ENCODE results near the gene PPP6R2.

GRCh38 chr22:50298937-50299784, 44.0 kb upstream of the PPP6R2 start:
- TF ChIP-seq CTCF (IDR thresholded peaks at IDR 0.05) (no peak), TP53 (CRISPR knock-in tag; IDR thresholded peaks at IDR 0.05) (no peak), ZNF263 (CRISPR knock-in tag; IDR thresholded peaks at IDR 0.05; ENCODE audit: low read depth) (no peak), TCF7 (CRISPR knock-in tag; IDR thresholded peaks at IDR 0.05; ENCODE audit: low read depth) (no peak), MLX (CRISPR knock-in tag; IDR thresholded peaks at IDR 0.05) (no peak), MAX (CRISPR knock-in tag; IDR thresholded peaks at IDR 0.05) (no peak), USF2 (CRISPR knock-in tag; IDR thresholded peaks at IDR 0.05) (no peak), HMGXB4 (CRISPR knock-in tag; IDR thresholded peaks at IDR 0.05) (no peak), ETV6 (CRISPR knock-in tag; IDR thresholded peaks at IDR 0.05) (no peak), PREB (CRISPR knock-in tag; IDR thresholded peaks at IDR 0.05; ENCODE audit: borderline replicate concordance) (no peak), CDX4 (CRISPR knock-in tag; IDR thresholded peaks at IDR 0.05; ENCODE audit: borderline replicate concordance) (no peak), FOXJ3 (CRISPR knock-in tag; IDR thresholded peaks at IDR 0.05; ENCODE audit: borderline replicate concordance) (no peak), ZNF396 (CRISPR knock-in tag; IDR thresholded peaks at IDR 0.05; ENCODE audit: borderline replicate concordance) (no peak)
